Lower lobe of right lung (tissue), 2 donors: ENCODE results near the gene SBK3. TPM values are rescaled to one million over a fixed set of nuclear protein-coding genes. Genes with fewer than 3 reads are reported as not detected.

Source experiments
- ATAC-seq, 2 donors: fragments of 200-7000 bp; cut with Tn5 transposase; one replicate each; pipeline ENCODE4 v1.9.1; 2020 to 2022; ENCODE audit warnings: mild to moderate bottlenecking in 2 of 2, moderate library complexity in 2 of 2
- DNase-seq: peaks from one replicate; pipeline ENCODE4 v3.0.0-alpha.2; 2020
- H3K27ac ChIP-seq: fragments of 200-600 bp; one replicate; pipeline ENCODE4 v1.8.0; 2022
- H3K27me3 ChIP-seq: fragments of 200-600 bp; one replicate; pipeline ENCODE4 v1.8.0; 2022; ENCODE audit warnings: low read depth
- H3K36me3 ChIP-seq: fragments of 200-600 bp; one replicate; pipeline ENCODE4 v1.8.0; 2022; ENCODE audit warnings: mild to moderate bottlenecking
- H3K4me1 ChIP-seq: fragments of 200-600 bp; one replicate; pipeline ENCODE4 v1.8.0; 2022
- H3K4me3 ChIP-seq: fragments of 200-600 bp; one replicate; pipeline ENCODE4 v1.8.0; 2022; ENCODE audit warnings: mild to moderate bottlenecking
- H3K9me3 ChIP-seq: fragments of 200-600 bp; one replicate; pipeline ENCODE4 v1.8.0; 2022
- CTCF ChIP-seq: fragments of 200-600 bp; IDR thresholded peaks from one replicate; pipeline ENCODE4 v1.8.0; 2022; ENCODE audit warnings: antibody characterized with exemption, mild to moderate bottlenecking
- intact Hi-C: fragments of 100-400 bp; cut with DNase I; formaldehyde crosslinking; loops from one replicate; pipeline ENCODE4 v1.11.0; 2022
- total RNA-seq: library from RNA; stranded (reverse); fragmentation: NEBNext Ultra II Directional; extraction: Animal tissue kit (Norgen Biotek cat#: 25700); gene quantifications from one replicate; pipeline ENCODE4 v1.2.1, GENCODE V29; 2021
- donor health status: DM: no; HTN: yes; CAD: no; lungs with severe emphysema.

Gene SBK3
- total RNA-seq, 1 donor from 2014 or later, result 0.80 TPM

- no peaks in the 10 kb centered on the region for H3K27me3 ChIP-seq
- DNase-seq (no peak), ATAC-seq (peak; percentile 37 to 38)
- peak overlapping the region; percentile 91 for H3K27ac ChIP-seq
- TF ChIP-seq CTCF, result no peak
- H3K4me3 ChIP-seq, result peak overlapping the region; percentile 89
- intact Hi-C loops, result no loop called here
- H3K36me3 ChIP-seq, result peaks cover 20% of the 10 kb centered on the region
- peaks cover 34% of the 10 kb centered on the region for H3K4me1 ChIP-seq
- no peaks in the 10 kb centered on the region for H3K9me3 ChIP-seq
Observed at GRCh38 chr19:55581823-55582223, 36.5 kb upstream of the SBK3 start.

- no peak for DNase-seq
Observed at GRCh38 chr19:55581145-55581822, 35.9 kb upstream of the SBK3 start.

GRCh38 chr19:55580628-55581144 is 35.3 kb upstream of the SBK3 start, which contains the start of gene ZNF579:
ZNF579 (minus strand) TSS chr19:55580848; CDS start chr19:55579639, 1,209 bp downstream.
- DNase-seq (peak; percentile 88), ATAC-seq (peak; percentile 91 to 93)
- peaks cover 21% of the 10 kb centered on the region for H3K36me3 ChIP-seq
- peak within 1 kb of the TSS; percentile 89 for H3K4me3 ChIP-seq
- no peak for TF ChIP-seq CTCF
- no peaks in the 10 kb centered on the region for H3K27me3 ChIP-seq
- intact Hi-C loops, result no loop called here
- H3K4me1 ChIP-seq, result peaks cover 22% of the 10 kb centered on the region
- H3K9me3 ChIP-seq, result no peaks in the 10 kb centered on the region
- peak within 1 kb of the TSS; percentile 91 for H3K27ac ChIP-seq

More at GRCh38 chr19:55581145-55581822, 35.9 kb upstream of the SBK3 start:
- TF ChIP-seq CTCF, result no peak
- Histone ChIP-seq H3K36me3 (peaks cover 21% of the 10 kb centered on the region), H3K4me1 (peaks cover 28% of the 10 kb centered on the region), H3K4me3 (peak overlapping the region; percentile 89), H3K9me3 (no peaks in the 10 kb centered on the region), H3K27me3 (no peaks in the 10 kb centered on the region), H3K27ac (peak overlapping the region; percentile 91)
- peak; percentile 1 to 3 for ATAC-seq
- intact Hi-C loops, result no loop called here

- H3K4me1 ChIP-seq, result peaks cover 17% of the 10 kb centered on the region
- peak overlapping the region; percentile 89 for H3K4me3 ChIP-seq
- H3K9me3 ChIP-seq, result no peaks in the 10 kb centered on the region
- peak overlapping the region; percentile 91 for H3K27ac ChIP-seq
- ATAC-seq (peak; percentile 37 to 61), DNase-seq (no peak)
- H3K27me3 ChIP-seq, result no peaks in the 10 kb centered on the region
- peaks cover 21% of the 10 kb centered on the region for H3K36me3 ChIP-seq
- intact Hi-C loops, result no loop called here
- no peak for TF ChIP-seq CTCF
Observed at GRCh38 chr19:55579766-55580621, 34.7 kb upstream of the SBK3 start.

GRCh38 chr19:55578761-55579747 is 33.7 kb upstream of the SBK3 start:
- ATAC-seq (no peak), DNase-seq (no peak)
- Histone ChIP-seq H3K36me3 (peaks cover 21% of the 10 kb centered on the region), H3K27me3 (no peaks in the 10 kb centered on the region), H3K27ac (peak overlapping the region; percentile 91), H3K9me3 (no peaks in the 10 kb centered on the region), H3K4me3 (peak overlapping the region; percentile 89), H3K4me1 (peaks cover 17% of the 10 kb centered on the region)
- intact Hi-C loops, result no loop called here
- no peak for TF ChIP-seq CTCF
